ENCODE data around the gene SLC2A14.
"Not testable (repeated sequence)": the region's sequence is repeated elsewhere in the genome, so short reads cannot be mapped to it uniquely, and the experiment has no call there.

GRCh38 chr12:7881736-7882120 is 9.0 kb upstream of the SLC2A14 start:
- TF ChIP-seq POLR2A (IDR thresholded peaks at IDR 0.05; ENCODE audit: low read depth, low read length); TAF1 (IDR thresholded peaks at IDR 0.05; ENCODE audit: borderline replicate concordance, low read depth, low read length): not testable (repeated sequence)

All from GM12892 (cell line).